H1 (cell line): ENCODE results near the gene MRPL45. TPM values are rescaled to one million over a fixed set of nuclear protein-coding genes. Genes with fewer than 3 reads are reported as not detected.

Experiments used
- CTCF ChIA-PET: fragments of 300-600 bp; sonication (Branson Sonifier 250); formaldehyde crosslinking; loops from one replicate; lab custom pipeline; 2021; ENCODE audit not compliant: partially characterized antibody; lab: Charles Lee
- POLR2A ChIA-PET: fragments of 300-600 bp; sonication (Branson Sonifier 250); formaldehyde crosslinking; loops from one replicate; lab custom pipeline; 2021; ENCODE audit warnings: inconsistent platforms; ENCODE audit not compliant: partially characterized antibody; lab: Charles Lee
- DNase-seq, 2 experiments: peaks; one replicate each; pipeline versions ENCODE4 v3.0.0 to v3.0.0-alpha.2; 2010 to 2022; ENCODE audit warnings: low spot score in 2 of 2, low read depth in 1 of 2, mixed read lengths in 1 of 2
- FAIRE-seq: peaks from 2 replicates; lab custom pipeline; 2011; peaks lifted over from hg19 to GRCh38; lab: Jason Lieb, UNC
- H2AFZ ChIP-seq: 2 replicates; pipeline ENCODE4 v1.8.1; 2012; ENCODE audit warnings: low read length, inconsistent platforms
- H2AK5ac ChIP-seq: 2 replicates; pipeline ENCODE4 v1.6.1; 2013; ENCODE audit warnings: low read depth, low read length
- H2BK120ac ChIP-seq: replicated peaks from 2 replicates; pipeline ENCODE3; 2013; ENCODE audit warnings: low read depth, low read length, inconsistent platforms
- H2BK12ac ChIP-seq: 2 replicates; pipeline ENCODE4 v1.6.1; 2013; ENCODE audit warnings: low read depth, low read length
- H2BK15ac ChIP-seq: 2 replicates; pipeline ENCODE4 v1.6.1; 2013; ENCODE audit warnings: low read length
- H2BK20ac ChIP-seq: 2 replicates; pipeline ENCODE4 v1.6.1; 2013; ENCODE audit warnings: low read length
- H2BK5ac ChIP-seq: 2 replicates; pipeline ENCODE4 v1.6.1; 2013; ENCODE audit warnings: low read depth, low read length
- H3K14ac ChIP-seq: 2 replicates; pipeline ENCODE4 v1.6.1; 2013; ENCODE audit warnings: inconsistent platforms; ENCODE audit not compliant: insufficient read length
- H3K18ac ChIP-seq: 2 replicates; pipeline ENCODE4 v1.6.1; 2013; ENCODE audit warnings: low read length; ENCODE audit errors: extremely low read depth
- H3K23ac ChIP-seq: 2 replicates; pipeline ENCODE4 v1.6.1; 2013; ENCODE audit warnings: inconsistent platforms; ENCODE audit not compliant: insufficient read length
- H3K23me2 ChIP-seq: 2 replicates; pipeline ENCODE4 v1.6.1; 2013; ENCODE audit warnings: low read depth, low read length
- H3K27ac ChIP-seq: 2 replicates; pipeline ENCODE4 v1.6.1; 2011; ENCODE audit warnings: low read depth, low read length, inconsistent platforms
- H3K27me3 ChIP-seq, 4 experiments: replicated peaks in 1 of 4; 1 replicate in 1 of 4; 2 replicates in 3 of 4; pipeline versions ENCODE4 v1.6.1 to v1.8.1; 2011 to 2013; ENCODE audit warnings: low read length in 3 of 4, mild to moderate bottlenecking in 3 of 4, inconsistent platforms in 2 of 4, mixed read lengths in 2 of 4, moderate library complexity in 1 of 4; ENCODE audit not compliant: control insufficient read depth in 3 of 4, insufficient read depth in 3 of 4; ENCODE audit errors: extremely low read depth in 1 of 4
- H3K36me3 ChIP-seq, 4 experiments: 2 replicates each; pipeline versions ENCODE4 v1.6.1 to v1.8.1; 2011 to 2013; ENCODE audit warnings: mild to moderate bottlenecking in 4 of 4, low read length in 3 of 4, moderate library complexity in 2 of 4, control low read depth in 1 of 4, inconsistent platforms in 1 of 4; ENCODE audit not compliant: insufficient read depth in 4 of 4, control insufficient read depth in 2 of 4
- H3K4ac ChIP-seq: replicated peaks from 2 replicates; pipeline ENCODE3; 2013; ENCODE audit warnings: low read length, low read depth, mixed read lengths, inconsistent platforms; ENCODE audit not compliant: insufficient read length
- H3K4me1 ChIP-seq, 4 experiments: replicated peaks in 1 of 4; 1 replicate in 1 of 4; 2 replicates in 3 of 4; pipeline versions ENCODE4 v1.6.1 to v1.8.1; 2011 to 2013; ENCODE audit warnings: low read length in 3 of 4, inconsistent platforms in 2 of 4, mixed read lengths in 1 of 4; ENCODE audit not compliant: insufficient read depth in 4 of 4, control insufficient read depth in 3 of 4
- H3K4me2 ChIP-seq, 2 experiments: 2 replicates each; pipeline versions ENCODE4 v1.6.1 to v1.8.1; 2011 to 2013; ENCODE audit warnings: low read depth in 2 of 2, low read length in 2 of 2, control low read depth in 1 of 2, inconsistent platforms in 1 of 2, mild to moderate bottlenecking in 1 of 2; ENCODE audit not compliant: insufficient read depth in 1 of 2
- H3K4me3 ChIP-seq, 4 experiments: fragments of 200-600, 300-600 bp in 1 of 4; sonication (generic), shearing (Covaris generic), sonication (Bioruptor Twin) in 1 of 4; 2 replicates each; pipeline versions ENCODE4 v1.5.1 to v1.8.1; 2011 to 2016; ENCODE audit warnings: low read length in 4 of 4, low read depth in 3 of 4, control low read depth in 2 of 4, inconsistent platforms in 2 of 4, mild to moderate bottlenecking in 2 of 4, mixed read lengths in 1 of 4, moderate library complexity in 1 of 4; ENCODE audit not compliant: insufficient read depth in 2 of 4; ENCODE audit errors: extremely low read depth in 1 of 4
- H3K56ac ChIP-seq: replicated peaks from 2 replicates; pipeline ENCODE3; 2013; ENCODE audit warnings: low read depth, mild to moderate bottlenecking, mixed read lengths, low read length, inconsistent platforms; ENCODE audit not compliant: insufficient read length
- H3K79me1 ChIP-seq: 2 replicates; pipeline ENCODE4 v1.6.1; 2013; ENCODE audit warnings: low read depth, low read length, control low read depth
- H3K79me2 ChIP-seq, 2 experiments: 2 replicates each; pipeline versions ENCODE4 v1.6.1 to v1.8.1; 2012 to 2013; ENCODE audit warnings: low read length in 2 of 2, mild to moderate bottlenecking in 2 of 2, inconsistent platforms in 1 of 2; ENCODE audit not compliant: insufficient read depth in 2 of 2, control insufficient read depth in 1 of 2
- H3K9ac ChIP-seq, 4 experiments: replicated peaks in 1 of 4; 1 replicate in 1 of 4; 2 replicates in 3 of 4; pipeline versions ENCODE4 v1.6.1 to v1.8.1; 2011 to 2013; ENCODE audit warnings: low read depth in 3 of 4, low read length in 3 of 4, control low read depth in 2 of 4, mild to moderate bottlenecking in 2 of 4, moderate library complexity in 2 of 4, inconsistent platforms in 1 of 4; ENCODE audit errors: extremely low read depth in 1 of 4
- H3K9me3 ChIP-seq, 2 experiments: 2 replicates each; pipeline versions ENCODE4 v1.6.1 to v1.8.1; 2012 to 2013; ENCODE audit warnings: mild to moderate bottlenecking in 2 of 2, moderate library complexity in 2 of 2, control low read depth in 1 of 2, inconsistent platforms in 1 of 2, low read depth in 1 of 2, low read length in 1 of 2, mixed read lengths in 1 of 2; ENCODE audit not compliant: insufficient read depth in 2 of 2
- H4K20me1 ChIP-seq, 2 experiments: replicated peaks in 1 of 2; 2 replicates each; pipeline versions ENCODE3 to v1.8.1; 2011 to 2013; ENCODE audit warnings: inconsistent platforms in 2 of 2, low read length in 2 of 2, mild to moderate bottlenecking in 1 of 2; ENCODE audit not compliant: insufficient read depth in 2 of 2, control insufficient read depth in 1 of 2
- H4K5ac ChIP-seq: 2 replicates; pipeline ENCODE4 v1.6.1; 2013; ENCODE audit warnings: low read length, low read depth, mixed read lengths, inconsistent platforms; ENCODE audit not compliant: insufficient read length
- H4K8ac ChIP-seq: 2 replicates; pipeline ENCODE4 v1.8.0; 2013; ENCODE audit warnings: mild to moderate bottlenecking, moderate library complexity, low read length, inconsistent platforms; ENCODE audit not compliant: insufficient read depth; ENCODE audit errors: extremely low read depth
- H4K91ac ChIP-seq: replicated peaks from 2 replicates; pipeline ENCODE3; 2013; ENCODE audit warnings: low read length, mixed read lengths, inconsistent platforms; ENCODE audit not compliant: insufficient read length
- BRCA1 ChIP-seq: IDR thresholded peaks from 2 replicates; pipeline ENCODE4 v1.6.1; 2012; ENCODE audit warnings: low read depth, low read length, improper control_type of control experiment
- CHD1 ChIP-seq: IDR thresholded peaks from 2 replicates; pipeline ENCODE4 v1.6.1; 2012; ENCODE audit warnings: low read depth, low read length, improper control_type of control experiment
- FOSL1 ChIP-seq: IDR thresholded peaks from 2 replicates; pipeline ENCODE4 v1.6.1; 2011; ENCODE audit warnings: mild to moderate bottlenecking, low read depth, low read length, moderate library complexity; ENCODE audit not compliant: insufficient read depth
- GABPA ChIP-seq: IDR thresholded peaks from 2 replicates; pipeline ENCODE4 v1.6.1; 2011; ENCODE audit warnings: mild to moderate bottlenecking, low read length, moderate library complexity, borderline replicate concordance; ENCODE audit not compliant: insufficient read depth
- JUN ChIP-seq: IDR thresholded peaks from 2 replicates; pipeline ENCODE4 v1.6.1; 2011; ENCODE audit warnings: low read depth, mild to moderate bottlenecking, improper control_type of control experiment, low read length
- JUND ChIP-seq: IDR thresholded peaks from 2 replicates; pipeline ENCODE4 v1.6.1; 2011; ENCODE audit warnings: mild to moderate bottlenecking, improper control_type of control experiment, low read length
- POLR2A ChIP-seq, 2 experiments: IDR thresholded peaks; 1 replicate in 1 of 2; 2 replicates in 1 of 2; pipeline ENCODE4 v1.6.1; 2011; ENCODE audit warnings: low read depth in 2 of 2, low read length in 2 of 2, mild to moderate bottlenecking in 2 of 2; ENCODE audit errors: control extremely low read depth in 1 of 2
- SAP30 ChIP-seq: fragments of 300-600 bp; sonication (generic); IDR thresholded peaks from 2 replicates; pipeline ENCODE4 v1.7.1; 2012; ENCODE audit warnings: low read length, moderate library complexity, mild to moderate bottlenecking, inconsistent platforms; ENCODE audit not compliant: insufficient read depth, insufficient replicate concordance
- SUZ12 ChIP-seq: fragments of 200-600 bp; sonication (generic); IDR thresholded peaks from 2 replicates; pipeline ENCODE4 v1.6.1; 2012; ENCODE audit warnings: mild to moderate bottlenecking, inconsistent platforms, low read length, moderate library complexity, mixed read lengths
- TAF1 ChIP-seq: IDR thresholded peaks from 2 replicates; pipeline ENCODE4 v1.6.1; 2011; ENCODE audit warnings: mild to moderate bottlenecking, low read depth, low read length
- TAF7 ChIP-seq: optimal IDR thresholded peaks from 2 replicates; pipeline ENCODE3; 2011; ENCODE audit warnings: low read depth, mild to moderate bottlenecking, inconsistent platforms, low read length, moderate library complexity, borderline replicate concordance
- WGBS, 2 experiments: shearing (Covaris generic) in 1 of 2; methylation state at CpG; one replicate each; pipeline versions ENCODE4 v1.1.6 to v1.1.7; 2013 to 2015; ENCODE audit warnings: low lambda C conversion rate in 2 of 2, mixed read lengths in 2 of 2, inconsistent platforms in 1 of 2, low coverage in 1 of 2, missing lambda C conversion rate in 1 of 2; ENCODE audit not compliant: insufficient replicate concordance in 2 of 2, insufficient coverage in 1 of 2, insufficient read length in 1 of 2; ENCODE audit errors: extremely low coverage in 1 of 2, missing lambda C conversion rate in 1 of 2; 5-methylcytosine and 5-hydroxymethylcytosine counted together
- polyA plus RNA-seq, 7 experiments: library from polyadenylated mRNA; depleted of rRNA in 3 of 7; stranded (reverse) in 5 of 7; unstranded in 2 of 7; fragments of >200 nt in 5 of 7; fragments of 200-250 nt in 2 of 7; gene quantifications; 1 replicate in 5 of 7; 2 replicates in 1 of 7; 4 replicates in 1 of 7; pipeline versions ENCODE4 v1.2.1 to v1.2.3, GENCODE V29; 2011 to 2013; ENCODE audit warnings: missing spikeins in 2 of 7, mixed read lengths in 2 of 7
- total RNA-seq: library from RNA; stranded (reverse); fragmentation: NEBNext Ultra II Directional; extraction: Animal tissue kit (Norgen Biotek cat#: 25700); gene quantifications from 2 replicates; pipeline ENCODE4 v1.2.1, GENCODE V29; 2021

Gene MRPL45
- total and polyA plus RNA-seq, 2 of the 8 experiments (the other 6 are each of a cell fraction or from before 2014, with no cell fraction given), result 65.6 to 71.7 TPM

GRCh38 chr17:38334480-38335364, 37.8 kb downstream of the MRPL45 start:
- Histone ChIP-seq H3K23ac (no peak overlapping the region), H2BK120ac (no peak overlapping the region), H2BK12ac (peak overlapping the region; percentile 80; the same call in 1 of the 2 replicates), H2BK15ac (peak overlapping the region; percentile 88; the same call in 1 of the 2 replicates), H3K27ac (no peak overlapping the region), H3K79me2 (no peaks in the 10 kb centered on the region), H3K36me3 (no peaks in the 10 kb centered on the region), H4K5ac (no peak overlapping the region), H3K27me3 (no peaks in the 10 kb centered on the region), H3K4me3 (no peak overlapping the region), H3K14ac (no peak overlapping the region), H2AK5ac (peak overlapping the region; percentile 82; the same call in 1 of the 2 replicates), H4K20me1 (no peaks in the 10 kb centered on the region), H3K4me2 (no peak overlapping the region), H4K91ac (peak overlapping the region; percentile 79), H2BK20ac (no peak overlapping the region), H3K9me3 (no peaks in the 10 kb centered on the region), H3K4me1 (peaks cover 0 to 5% (median 0%) of the 10 kb centered on the region in 4 experiments; a peak in 2 of 7 replicates), H3K56ac (no peak overlapping the region), H2AFZ (no peak overlapping the region), H4K8ac (no peak overlapping the region; the same call in 1 of the 2 replicates), H3K18ac (no peak overlapping the region; the same call in 1 of the 2 replicates), H3K23me2 (no peaks in the 10 kb centered on the region), H2BK5ac (0 out of 2 replicates have a peak overlapping the region, but pooled peaks have one; percentile 71), H3K79me1 (no peaks in the 10 kb centered on the region), H3K9ac (no peak overlapping the region), H3K4ac (no peak overlapping the region)
- TF ChIP-seq JUND (no peak), GABPA (no peak), TAF1 (no peak), SAP30 (no peak), JUN (no peak), SUZ12 (no peak), BRCA1 (no peak), POLR2A (IDR thresholded peaks at IDR 0.05; ENCODE audit: control extremely low read depth in 1 of 2, low read depth in 2 of 2, low read length in 2 of 2) (no peak), CHD1 (no peak), TAF7 (no peak), FOSL1 (no peak)
- FAIRE-seq, result no peak
- DNase-seq, result no peak
- ChIA-PET CTCF (interaction anchor here (1.2 to 12.0 kb wide), 13 partner anchors 10 to 203 kb away, joined by 3 to 192 read pairs (median 39); partner anchors contain the start of genes GPR179 and SOCS7), POLR2A (interaction anchor here (0.9 to 4.5 kb wide), 6 partner anchors 9 to 81 kb away, joined by 3 to 28 read pairs (median 5); partner anchors contain the start of gene SOCS7)
- WGBS, 2 experiments, result 92% methylated on average over 27 of the region's 30 CpGs; no CpG with 5 or more reads in 1 of the 2 experiments
